DOHH2 (cell line): ENCODE data around the gene PPCS.
"Not testable (repeated sequence)": the region's sequence is repeated elsewhere in the genome, so short reads cannot be mapped to it uniquely, and the experiment has no call there.

Experiments used
- H3F3A ChIP-seq: fragments of 200-600 bp; sonication (generic), shearing (Covaris generic); 2 replicates; pipeline ENCODE4 v1.6.0; 2016; ENCODE audit warnings: antibody characterized with exemption, mild to moderate bottlenecking; ENCODE audit not compliant: control insufficient read depth, insufficient read depth
- H3K27ac ChIP-seq: fragments of 200-600 bp; sonication (generic); 2 replicates; pipeline ENCODE4 v1.5.1; 2014; ENCODE audit warnings: low read depth, mild to moderate bottlenecking, low read length, moderate library complexity
- H3K27me3 ChIP-seq: fragments of 200-600 bp; sonication (generic); 2 replicates; pipeline ENCODE4 v1.6.1; 2014; ENCODE audit warnings: mild to moderate bottlenecking, low read length, mixed read lengths; ENCODE audit not compliant: control insufficient read depth
- H3K36me3 ChIP-seq: fragments of 200-600 bp; sonication (generic); 2 replicates; pipeline ENCODE4 v1.6.1; 2014; ENCODE audit warnings: mild to moderate bottlenecking, low read length, moderate library complexity, mixed read lengths; ENCODE audit not compliant: control insufficient read depth
- H3K4me1 ChIP-seq: fragments of 200-600 bp; sonication (generic); 2 replicates; pipeline ENCODE4 v1.6.1; 2014; ENCODE audit warnings: mild to moderate bottlenecking, low read length, mixed read lengths; ENCODE audit not compliant: control insufficient read depth
- H3K4me2 ChIP-seq: fragments of 200-600 bp; sonication (generic); 2 replicates; pipeline ENCODE4 v1.6.0; 2014; ENCODE audit warnings: mild to moderate bottlenecking, low read length, moderate library complexity
- H3K4me3 ChIP-seq: fragments of 200-600 bp; sonication (generic); 2 replicates; pipeline ENCODE4 v1.5.1; 2014; ENCODE audit warnings: mild to moderate bottlenecking, low read length, mixed read lengths
- H3K79me2 ChIP-seq: fragments of 200-600 bp; sonication (generic); 2 replicates; pipeline ENCODE4 v1.6.1; 2014; ENCODE audit warnings: mild to moderate bottlenecking, low read length, mixed read lengths; ENCODE audit not compliant: control insufficient read depth
- H3K9me2 ChIP-seq: fragments of 200-600 bp; sonication (generic); replicated peaks from 2 replicates; pipeline ENCODE4 v1.6.1; 2014; ENCODE audit warnings: mild to moderate bottlenecking, low read length, mixed read lengths; ENCODE audit not compliant: control insufficient read depth
- H3K9me3 ChIP-seq: fragments of 200-600 bp; sonication (generic); 2 replicates; pipeline ENCODE4 v1.6.1; 2014; ENCODE audit warnings: antibody characterized with exemption, low read length, mixed read lengths; ENCODE audit not compliant: control insufficient read depth, insufficient read depth
- H4K20me1 ChIP-seq: fragments of 200-600 bp; sonication (generic); 2 replicates; pipeline ENCODE4 v1.6.0; 2014; ENCODE audit warnings: low read depth, mild to moderate bottlenecking, antibody characterized with exemption, low read length, moderate library complexity; ENCODE audit not compliant: control insufficient read depth, insufficient read depth
- EZH2phosphoT487 ChIP-seq: fragments of 200-600 bp; sonication (generic); IDR thresholded peaks from 2 replicates; pipeline ENCODE4 v1.6.1; 2017; ENCODE audit warnings: borderline replicate concordance, mild to moderate bottlenecking, antibody characterized with exemption, low read length, moderate library complexity, mixed read lengths
- TF ChIP-seq, protein P1 (sequence below): fragments of 200-600 bp; sonication (generic); IDR thresholded peaks from one replicate; pipeline ENCODE4 v1.5.1; 2014; ENCODE audit warnings: antibody characterized with exemption, mild to moderate bottlenecking, low read depth, low read length; ENCODE audit not compliant: poor library complexity, severe bottlenecking

The PPCS gene

GRCh38 chr1:42482635-42483153 is 26.4 kb downstream of the PPCS start:
- Histone ChIP-seq H3K9me2 (no peaks in the 10 kb centered on the region), H3K27me3 (no peaks in the 10 kb centered on the region; the same call in 1 of the 2 replicates), H3K27ac (no peak overlapping the region), H3K9me3 (no peaks in the 10 kb centered on the region), H3K4me2 (no peak overlapping the region), H4K20me1 (no peaks in the 10 kb centered on the region), H3K4me3 (no peak overlapping the region), H3K79me2 (no peaks in the 10 kb centered on the region), H3F3A (no peaks in the 10 kb centered on the region), H3K4me1 (no peaks in the 10 kb centered on the region), H3K36me3 (no peaks in the 10 kb centered on the region)
- no peak for TF ChIP-seq EZH2phosphoT487
- TF ChIP-seq, protein P1, sequence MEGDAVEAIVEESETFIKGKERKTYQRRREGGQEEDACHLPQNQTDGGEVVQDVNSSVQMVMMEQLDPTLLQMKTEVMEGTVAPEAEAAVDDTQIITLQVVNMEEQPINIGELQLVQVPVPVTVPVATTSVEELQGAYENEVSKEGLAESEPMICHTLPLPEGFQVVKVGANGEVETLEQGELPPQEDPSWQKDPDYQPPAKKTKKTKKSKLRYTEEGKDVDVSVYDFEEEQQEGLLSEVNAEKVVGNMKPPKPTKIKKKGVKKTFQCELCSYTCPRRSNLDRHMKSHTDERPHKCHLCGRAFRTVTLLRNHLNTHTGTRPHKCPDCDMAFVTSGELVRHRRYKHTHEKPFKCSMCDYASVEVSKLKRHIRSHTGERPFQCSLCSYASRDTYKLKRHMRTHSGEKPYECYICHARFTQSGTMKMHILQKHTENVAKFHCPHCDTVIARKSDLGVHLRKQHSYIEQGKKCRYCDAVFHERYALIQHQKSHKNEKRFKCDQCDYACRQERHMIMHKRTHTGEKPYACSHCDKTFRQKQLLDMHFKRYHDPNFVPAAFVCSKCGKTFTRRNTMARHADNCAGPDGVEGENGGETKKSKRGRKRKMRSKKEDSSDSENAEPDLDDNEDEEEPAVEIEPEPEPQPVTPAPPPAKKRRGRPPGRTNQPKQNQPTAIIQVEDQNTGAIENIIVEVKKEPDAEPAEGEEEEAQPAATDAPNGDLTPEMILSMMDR: no peak

DNA sequence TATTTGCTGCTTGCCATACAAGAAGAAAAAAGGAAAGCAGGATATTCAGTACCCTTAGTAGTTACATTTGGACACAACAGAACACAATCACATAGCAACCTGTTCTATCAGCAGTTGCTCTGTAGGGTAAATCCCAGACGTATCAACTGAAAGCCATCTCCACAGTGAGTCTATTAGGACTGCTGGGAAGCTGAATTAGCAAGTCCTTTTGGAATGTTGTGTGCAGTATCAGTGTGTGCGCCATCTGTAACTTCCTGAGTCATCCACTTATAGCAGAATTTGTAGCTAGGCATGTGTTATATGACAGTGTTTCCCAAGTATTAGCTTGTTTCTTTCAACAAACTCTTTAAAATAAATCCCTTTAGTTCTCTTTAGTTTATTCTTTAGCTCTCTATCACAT is 28.0 kb downstream of the PPCS start:
- TF ChIP-seq, protein P1: no peak
- TF ChIP-seq EZH2phosphoT487: no peak

DNA sequence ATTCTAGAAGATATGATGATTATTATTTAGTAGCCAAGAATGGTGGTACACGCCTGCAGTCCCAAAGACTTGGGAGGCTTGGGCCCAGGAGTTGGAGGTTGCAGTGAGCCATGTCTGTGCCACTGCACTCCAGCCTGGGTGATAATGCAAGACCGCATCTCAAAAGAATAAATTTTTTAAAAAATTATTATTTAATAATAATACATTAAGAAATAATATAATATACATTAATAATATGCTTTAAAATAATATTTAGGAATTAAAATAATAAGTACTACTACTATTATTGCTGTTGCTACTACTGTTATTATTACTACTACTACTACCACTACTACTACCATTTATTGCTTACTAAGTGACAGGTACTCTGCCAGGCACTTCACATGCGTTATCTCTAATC is 33.9 kb downstream of the PPCS start:
- no peak overlapping the region for H3K4me3 ChIP-seq
- no peaks in the 10 kb centered on the region for H3K9me2 ChIP-seq
- no peak overlapping the region for H3K27ac ChIP-seq
- no peaks in the 10 kb centered on the region for H3K79me2 ChIP-seq
- TF ChIP-seq, protein P1: no peak
- TF ChIP-seq EZH2phosphoT487: no peak
- H3K9me3 ChIP-seq: no peaks in the 10 kb centered on the region
- no peaks in the 10 kb centered on the region for H3F3A ChIP-seq
- H3K4me2 ChIP-seq: no peak overlapping the region
- H4K20me1 ChIP-seq: no peaks in the 10 kb centered on the region
- H3K36me3 ChIP-seq: no peaks in the 10 kb centered on the region
- no peaks in the 10 kb centered on the region for H3K4me1 ChIP-seq
- 0 out of 2 replicates have a peak, but pooled peaks cover 7% of the 10 kb centered on the region for H3K27me3 ChIP-seq

More for the DNA sequence above, 28.0 kb downstream of the PPCS start:
- H3K79me2 ChIP-seq: no peaks in the 10 kb centered on the region
- no peak overlapping the region for H3K27ac ChIP-seq
- no peaks in the 10 kb centered on the region for H3K9me2 ChIP-seq
- H3K4me2 ChIP-seq: no peak overlapping the region
- no peaks in the 10 kb centered on the region for H3K9me3 ChIP-seq
- no peak overlapping the region for H3K4me3 ChIP-seq
- H3K27me3 ChIP-seq: peaks cover 7% of the 10 kb centered on the region; the same call in 1 of the 2 replicates
- H4K20me1 ChIP-seq: no peaks in the 10 kb centered on the region
- no peaks in the 10 kb centered on the region for H3K4me1 ChIP-seq
- no peaks in the 10 kb centered on the region for H3K36me3 ChIP-seq
- H3F3A ChIP-seq: no peaks in the 10 kb centered on the region

GRCh38 chr1:42502031-42502430 is 45.7 kb downstream of the PPCS start:
- H3K36me3 ChIP-seq, H3K27me3 ChIP-seq, H3K4me2 ChIP-seq, H3K4me3 ChIP-seq, H3K4me1 ChIP-seq, H3F3A ChIP-seq, H3K79me2 ChIP-seq, H4K20me1 ChIP-seq, H3K27ac ChIP-seq, H3K9me2 ChIP-seq: not testable (repeated sequence)
- H3K9me3 ChIP-seq: peaks cover 27% of the 10 kb centered on the region; the same call in 1 of the 2 replicates
